ENCODE data around the gene PRDM16.

The PRDM16 gene

GRCh38 chr1:3312898-3313575 is 244.0 kb downstream of the PRDM16 start:
- peak; percentile 94 to 98 for DNase-seq (ENCODE audit: low read depth in 2 of 2)
- H3K4me3 ChIP-seq (replicated peaks in 1 of 2; ENCODE audit: low read depth in 2 of 2, low read length in 2 of 2), result no peak overlapping the region
- TF ChIP-seq CTCF (IDR thresholded peaks at IDR 0.05; ENCODE audit: low read depth, low read length), result no peak

- peak; percentile 70 to 97 for DNase-seq (ENCODE audit: low read depth in 2 of 2)
- no peak overlapping the region for H3K4me3 ChIP-seq (replicated peaks in 1 of 2; ENCODE audit: low read depth in 2 of 2, low read length in 2 of 2)
- no peak for TF ChIP-seq CTCF (IDR thresholded peaks at IDR 0.05; ENCODE audit: low read depth, low read length)
Measured at GRCh38 chr1:3313576-3313950, 244.6 kb downstream of the PRDM16 start.

- no peak overlapping the region for H3K4me3 ChIP-seq (replicated peaks in 1 of 2; ENCODE audit: low read depth in 2 of 2, low read length in 2 of 2)
- TF ChIP-seq CTCF (IDR thresholded peaks at IDR 0.05; ENCODE audit: low read depth, low read length), result no peak
- DNase-seq (ENCODE audit: low read depth in 2 of 2), result peak in 1 of 2 donors; percentile 62
Measured at GRCh38 chr1:3314491-3315381, 245.7 kb downstream of the PRDM16 start.

GRCh38 chr1:3315399-3316339 is 246.7 kb downstream of the PRDM16 start:
- no peak for TF ChIP-seq CTCF (IDR thresholded peaks at IDR 0.05; ENCODE audit: low read depth, low read length)
- no peak for DNase-seq (ENCODE audit: low read depth in 2 of 2)
- no peak overlapping the region for H3K4me3 ChIP-seq (replicated peaks in 1 of 2; ENCODE audit: low read depth in 2 of 2, low read length in 2 of 2)

GRCh38 chr1:3316340-3316943 is 247.4 kb downstream of the PRDM16 start:
- no peak for DNase-seq (ENCODE audit: low read depth in 2 of 2)
- TF ChIP-seq CTCF (IDR thresholded peaks at IDR 0.05; ENCODE audit: low read depth, low read length), result no peak
- no peak overlapping the region for H3K4me3 ChIP-seq (replicated peaks in 1 of 2; ENCODE audit: low read depth in 2 of 2, low read length in 2 of 2)

- no peak overlapping the region for H3K4me3 ChIP-seq (replicated peaks in 1 of 2; ENCODE audit: low read depth in 2 of 2, low read length in 2 of 2)
- no peak for TF ChIP-seq CTCF (IDR thresholded peaks at IDR 0.05; ENCODE audit: low read depth, low read length)
- no peak for DNase-seq (ENCODE audit: low read depth in 2 of 2)
Measured at GRCh38 chr1:3317456-3317855, 248.5 kb downstream of the PRDM16 start.

All from cardiac fibroblast (primary cell).